Bronchial epithelial cell (primary cell): ENCODE data around the gene SSBP4. TPM values are rescaled to one million over a fixed set of nuclear protein-coding genes. Genes with fewer than 3 reads are reported as not detected.
A peak's percentile ranks its signal among the peaks of the same experiment; 100 is the strongest.

Experiments used
- DNase-seq: peaks from one replicate; pipeline ENCODE4 v3.0.0-alpha.2; 2010; ENCODE audit warnings: low read depth
- FAIRE-seq: peaks from 2 replicates; lab custom pipeline; 2011; peaks lifted over from hg19 to GRCh38; lab: Jason Lieb, UNC
- H3K27me3 ChIP-seq: 2 replicates; pipeline ENCODE4 v1.5.1; 2011; ENCODE audit warnings: low read length; ENCODE audit not compliant: control insufficient read depth, insufficient read depth
- H3K36me3 ChIP-seq: 2 replicates; pipeline ENCODE4 v1.5.1; 2011; ENCODE audit warnings: low read length; ENCODE audit not compliant: control insufficient read depth, insufficient read depth
- H3K4me3 ChIP-seq: 2 replicates; pipeline ENCODE4 v1.5.1; 2011; ENCODE audit warnings: mild to moderate bottlenecking, low read depth, low read length, control low read depth
- CTCF ChIP-seq: IDR thresholded peaks from 2 replicates; pipeline ENCODE4 v1.5.1; 2011; ENCODE audit warnings: mild to moderate bottlenecking, moderate library complexity, low read length, control low read depth, inconsistent platforms; ENCODE audit not compliant: insufficient read depth, severe bottlenecking
- total RNA-seq: library from RNA; depleted of rRNA; stranded (reverse); fragments of >200 nt; gene quantifications from 2 replicates; pipeline ENCODE4 v1.2.1, GENCODE V29; 2014

SSBP4 gene
- total RNA-seq, 1 donor from 2014 or later, result 17.1 TPM

GRCh38 chr19:18433735-18434398 lies 14.7 kb downstream of the SSBP4 start:
- FAIRE-seq (no peak), DNase-seq (no peak)
- Histone ChIP-seq H3K27me3 (no peaks in the 10 kb centered on the region), H3K36me3 (no peaks in the 10 kb centered on the region), H3K4me3 (peak overlapping the region; percentile 53)
- no peak for TF ChIP-seq CTCF

GRCh38 chr19:18434411-18435175 lies 15.4 kb downstream of the SSBP4 start:
- H3K27me3 ChIP-seq, result no peaks in the 10 kb centered on the region
- H3K36me3 ChIP-seq, result no peaks in the 10 kb centered on the region
- peak overlapping the region; percentile 53 for H3K4me3 ChIP-seq
- FAIRE-seq, result no peak
- DNase-seq, result no peak
- TF ChIP-seq CTCF, result no peak

GRCh38 chr19:18435178-18435841 lies 16.1 kb downstream of the SSBP4 start:
- no peak for FAIRE-seq
- H3K27me3 ChIP-seq, result no peaks in the 10 kb centered on the region
- no peaks in the 10 kb centered on the region for H3K36me3 ChIP-seq
- TF ChIP-seq CTCF, result no peak
- no peak overlapping the region for H3K4me3 ChIP-seq
- no peak for DNase-seq

GRCh38 chr19:18435842-18436670 lies 16.9 kb downstream of the SSBP4 start:
- FAIRE-seq (no peak), DNase-seq (peak; percentile 65)
- no peak overlapping the region for H3K4me3 ChIP-seq

More at GRCh38 chr19:18435842-18436670, 16.9 kb downstream of the SSBP4 start:
- Histone ChIP-seq H3K27me3 (no peaks in the 10 kb centered on the region), H3K36me3 (no peaks in the 10 kb centered on the region)
- no peak for TF ChIP-seq CTCF
